Fibroblast of lung (primary cell): ENCODE data around the gene BIN1. TPM values are rescaled to one million over a fixed set of nuclear protein-coding genes. Genes with fewer than 3 reads are reported as not detected.

ENCODE experiments used
- DNase-seq, 2 donors: peaks; one replicate each; pipeline versions ENCODE4 v3.0.0 to v3.0.0-alpha.2; 2010; ENCODE audit warnings: low read depth in 2 of 2
- H2AFZ ChIP-seq: 2 replicates; pipeline ENCODE4 v1.5.1; 2012; ENCODE audit warnings: low read length, control low read depth, inconsistent platforms
- H3K27ac ChIP-seq: 2 replicates; pipeline ENCODE4 v1.5.1; 2011; ENCODE audit warnings: low read length, control low read depth; ENCODE audit not compliant: insufficient read depth
- H3K27me3 ChIP-seq: 2 replicates; pipeline ENCODE4 v1.5.1; 2011; ENCODE audit warnings: mild to moderate bottlenecking, low read length; ENCODE audit not compliant: control insufficient read depth, insufficient read depth
- H3K36me3 ChIP-seq: 2 replicates; pipeline ENCODE4 v1.5.1; 2011; ENCODE audit warnings: low read length; ENCODE audit not compliant: control insufficient read depth, insufficient read depth
- H3K4me1 ChIP-seq: 2 replicates; pipeline ENCODE4 v1.5.1; 2011; ENCODE audit warnings: low read length; ENCODE audit not compliant: control insufficient read depth, insufficient read depth; ENCODE audit errors: extremely low read depth
- H3K4me2 ChIP-seq: 2 replicates; pipeline ENCODE4 v1.5.1; 2011; ENCODE audit warnings: low read length, control low read depth; ENCODE audit not compliant: insufficient read depth; ENCODE audit errors: extremely low read depth
- H3K4me3 ChIP-seq, 4 experiments: fragments of 200-600 bp in 1 of 4; sonication (generic) in 1 of 4; replicated peaks in 1 of 4; 2 replicates each; pipeline ENCODE4 v1.5.1; 2011 to 2016; ENCODE audit warnings: low read length in 4 of 4, low read depth in 3 of 4, mild to moderate bottlenecking in 3 of 4, control low read depth in 2 of 4, inconsistent platforms in 1 of 4, mixed read lengths in 1 of 4; ENCODE audit not compliant: insufficient read depth in 1 of 4; ENCODE audit errors: control extremely low read depth in 1 of 4
- H3K79me2 ChIP-seq: 2 replicates; pipeline ENCODE4 v1.5.1; 2012; ENCODE audit warnings: mild to moderate bottlenecking, low read length, inconsistent platforms; ENCODE audit not compliant: control insufficient read depth, insufficient read depth
- H3K9ac ChIP-seq: 2 replicates; pipeline ENCODE4 v1.5.1; 2011; ENCODE audit warnings: mild to moderate bottlenecking, low read length, control low read depth; ENCODE audit not compliant: insufficient read depth
- H3K9me3 ChIP-seq: 2 replicates; pipeline ENCODE4 v1.5.1; 2012; ENCODE audit warnings: low read depth, low read length; ENCODE audit not compliant: control insufficient read depth, insufficient read depth
- H4K20me1 ChIP-seq: 2 replicates; pipeline ENCODE4 v1.5.1; 2011; ENCODE audit warnings: low read length; ENCODE audit not compliant: control insufficient read depth, insufficient read depth; ENCODE audit errors: extremely low read depth
- EZH2 ChIP-seq: IDR thresholded peaks from 2 replicates; pipeline ENCODE4 v1.5.1; 2012; ENCODE audit warnings: low read length, control low read depth, mild to moderate bottlenecking; ENCODE audit errors: missing control alignments
- polyA plus RNA-seq, 2 donors: library from polyadenylated mRNA; depleted of rRNA in 1 of 2; stranded (reverse) in 1 of 2; unstranded in 1 of 2; fragments of >200 nt; gene quantifications; 2 replicates each; pipeline ENCODE4 v1.2.1, GENCODE V29; 2011 to 2012; ENCODE audit warnings: missing spikeins in 1 of 2
- total RNA-seq: library from RNA; depleted of rRNA; stranded (reverse); fragments of >200 nt; gene quantifications from 2 replicates; pipeline ENCODE4 v1.2.1, GENCODE V29; 2014
- TF ChIP-seq, protein P1 (sequence below), 2 donors: IDR thresholded peaks in 1 of 2; conservative IDR thresholded peaks in 1 of 2; 1 replicate in 1 of 2; 2 replicates in 1 of 2; pipeline ENCODE4 v1.5.1; 2011 to 2012; ENCODE audit warnings: low read length in 2 of 2, control low read depth in 1 of 2, inconsistent platforms in 1 of 2, low read depth in 1 of 2, mild to moderate bottlenecking in 1 of 2

The BIN1 gene
- total and polyA plus RNA-seq, 2 donors (not counting 1 experiment from before 2014, with no cell fraction given), result 17.3 to 68.7 TPM

DNA sequence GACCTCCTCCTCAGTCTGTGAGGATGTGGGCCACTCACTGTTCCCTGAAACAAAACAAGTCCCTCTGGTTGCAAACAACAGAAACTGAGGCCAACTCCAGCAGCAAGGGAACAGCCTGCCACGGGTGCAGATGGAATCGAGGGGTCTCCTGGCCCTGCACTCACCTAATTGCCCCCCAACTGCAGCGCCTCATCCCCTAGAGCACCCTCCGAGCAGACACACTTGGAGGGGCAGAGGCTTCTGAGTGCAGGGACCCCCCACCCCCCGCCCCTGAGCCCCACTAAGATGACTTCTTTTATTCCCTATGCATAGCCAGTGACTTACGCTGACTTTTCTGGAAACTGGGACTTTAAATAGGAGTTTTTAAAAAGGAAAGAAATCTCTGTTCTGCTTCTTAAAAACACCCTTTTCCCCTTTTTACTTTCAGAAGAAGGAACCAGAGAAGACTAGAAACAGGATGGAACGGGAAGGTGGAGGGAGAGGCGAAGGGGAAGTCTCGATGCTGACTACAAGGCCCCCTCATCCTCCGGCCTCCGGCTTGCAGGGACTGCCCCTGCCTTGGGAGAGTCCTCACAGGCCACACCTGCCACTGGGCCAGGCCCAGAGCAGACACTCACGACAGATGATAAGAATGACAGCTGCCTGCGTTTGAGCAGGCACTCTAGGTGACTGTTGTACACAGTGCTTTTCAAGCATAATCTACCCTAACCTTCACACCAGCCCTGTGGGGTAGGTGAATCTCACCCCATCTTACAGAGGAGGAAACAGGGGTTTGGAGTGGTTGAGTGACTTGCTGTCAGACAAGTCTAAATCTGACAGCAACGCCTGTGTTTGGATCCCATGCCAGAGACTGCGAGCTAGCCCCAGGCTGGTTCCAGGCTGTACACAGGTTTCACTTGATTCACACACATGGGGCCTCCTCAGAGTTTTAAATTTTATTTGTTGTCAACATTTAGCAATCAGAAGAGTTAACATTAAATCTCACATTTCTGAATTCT, 28.2 kb upstream of the BIN1 start:
- Histone ChIP-seq H3K4me2 (no peak overlapping the region), H2AFZ (no peak overlapping the region), H3K9ac (no peak overlapping the region), H3K79me2 (no peaks in the 10 kb centered on the region), H3K27ac (no peak overlapping the region), H3K4me3 (no peak overlapping the region), H4K20me1 (no peaks in the 10 kb centered on the region), H3K4me1 (no peaks in the 10 kb centered on the region), H3K9me3 (no peaks in the 10 kb centered on the region), H3K27me3 (peaks cover 9% of the 10 kb centered on the region), H3K36me3 (no peaks in the 10 kb centered on the region)
- TF ChIP-seq EZH2, result no peak
- TF ChIP-seq, protein P1, sequence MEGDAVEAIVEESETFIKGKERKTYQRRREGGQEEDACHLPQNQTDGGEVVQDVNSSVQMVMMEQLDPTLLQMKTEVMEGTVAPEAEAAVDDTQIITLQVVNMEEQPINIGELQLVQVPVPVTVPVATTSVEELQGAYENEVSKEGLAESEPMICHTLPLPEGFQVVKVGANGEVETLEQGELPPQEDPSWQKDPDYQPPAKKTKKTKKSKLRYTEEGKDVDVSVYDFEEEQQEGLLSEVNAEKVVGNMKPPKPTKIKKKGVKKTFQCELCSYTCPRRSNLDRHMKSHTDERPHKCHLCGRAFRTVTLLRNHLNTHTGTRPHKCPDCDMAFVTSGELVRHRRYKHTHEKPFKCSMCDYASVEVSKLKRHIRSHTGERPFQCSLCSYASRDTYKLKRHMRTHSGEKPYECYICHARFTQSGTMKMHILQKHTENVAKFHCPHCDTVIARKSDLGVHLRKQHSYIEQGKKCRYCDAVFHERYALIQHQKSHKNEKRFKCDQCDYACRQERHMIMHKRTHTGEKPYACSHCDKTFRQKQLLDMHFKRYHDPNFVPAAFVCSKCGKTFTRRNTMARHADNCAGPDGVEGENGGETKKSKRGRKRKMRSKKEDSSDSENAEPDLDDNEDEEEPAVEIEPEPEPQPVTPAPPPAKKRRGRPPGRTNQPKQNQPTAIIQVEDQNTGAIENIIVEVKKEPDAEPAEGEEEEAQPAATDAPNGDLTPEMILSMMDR (conservative IDR thresholded peaks at IDR 0.05 in 1 of 2, IDR thresholded peaks at IDR 0.05 in 1 of 2; ENCODE audit: low read depth in 1 of 2, low read length in 2 of 2), result no peak
- no peak for DNase-seq

DNA sequence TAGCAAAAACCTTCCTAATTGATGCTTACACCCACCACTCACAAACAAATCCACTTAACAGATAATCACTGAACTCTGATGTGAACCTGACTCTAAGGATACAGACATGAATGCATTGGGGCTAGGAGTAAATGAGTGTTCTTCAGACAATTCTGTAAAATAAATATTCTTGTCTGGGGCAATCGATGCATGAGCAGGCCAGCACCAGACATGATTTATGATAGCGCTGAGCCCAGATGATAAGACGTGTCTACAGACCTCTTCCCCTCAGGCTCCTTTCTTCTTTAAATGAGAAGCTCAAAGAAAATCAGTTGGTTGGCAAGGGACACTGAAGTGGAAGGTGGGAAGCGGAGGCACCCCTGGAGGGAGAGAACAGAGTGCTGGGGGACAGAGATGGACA, 27.3 kb upstream of the BIN1 start:
- Histone ChIP-seq H3K79me2 (no peaks in the 10 kb centered on the region), H3K27me3 (peaks cover 9% of the 10 kb centered on the region), H3K4me2 (no peak overlapping the region), H3K9me3 (no peaks in the 10 kb centered on the region), H2AFZ (no peak overlapping the region), H3K27ac (no peak overlapping the region), H3K9ac (no peak overlapping the region), H4K20me1 (no peaks in the 10 kb centered on the region), H3K4me1 (no peaks in the 10 kb centered on the region), H3K36me3 (no peaks in the 10 kb centered on the region), H3K4me3 (no peak overlapping the region)
- no peak for TF ChIP-seq EZH2
- TF ChIP-seq, protein P1 (conservative IDR thresholded peaks at IDR 0.05 in 1 of 2, IDR thresholded peaks at IDR 0.05 in 1 of 2; ENCODE audit: low read depth in 1 of 2, low read length in 2 of 2), result no peak
- no peak for DNase-seq

DNA sequence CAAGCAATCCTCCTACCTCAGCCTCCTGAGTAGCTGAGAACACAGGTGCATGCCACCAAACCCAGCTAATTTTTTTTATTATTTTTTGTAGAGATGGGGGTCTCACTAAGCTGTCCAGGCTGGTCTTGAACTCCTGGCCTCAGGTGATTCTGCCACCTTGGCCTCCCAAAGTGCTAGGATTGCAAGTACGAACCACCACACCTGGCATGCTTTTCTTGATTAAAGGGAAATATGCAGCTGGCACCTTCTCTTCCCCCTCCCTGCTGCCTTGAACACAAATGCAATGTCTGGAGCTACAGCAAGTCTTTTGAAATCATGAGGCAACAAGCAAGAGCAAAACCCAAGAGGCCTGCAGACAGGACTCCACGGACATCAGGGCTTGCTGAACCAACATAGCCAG, 26.8 kb upstream of the BIN1 start:
- TF ChIP-seq, protein P1 (conservative IDR thresholded peaks at IDR 0.05 in 1 of 2, IDR thresholded peaks at IDR 0.05 in 1 of 2; ENCODE audit: low read depth in 1 of 2, low read length in 2 of 2), result no peak
- TF ChIP-seq EZH2, result no peak
- Histone ChIP-seq H2AFZ (no peak overlapping the region), H3K79me2 (no peaks in the 10 kb centered on the region), H4K20me1 (no peaks in the 10 kb centered on the region), H3K27me3 (peaks cover 9% of the 10 kb centered on the region), H3K4me1 (no peaks in the 10 kb centered on the region), H3K4me3 (no peak overlapping the region), H3K4me2 (no peak overlapping the region), H3K36me3 (no peaks in the 10 kb centered on the region), H3K27ac (no peak overlapping the region), H3K9me3 (no peaks in the 10 kb centered on the region), H3K9ac (no peak overlapping the region)
- no peak for DNase-seq
